Measurements from ENCODE around the gene MEIKIN.

DNA sequence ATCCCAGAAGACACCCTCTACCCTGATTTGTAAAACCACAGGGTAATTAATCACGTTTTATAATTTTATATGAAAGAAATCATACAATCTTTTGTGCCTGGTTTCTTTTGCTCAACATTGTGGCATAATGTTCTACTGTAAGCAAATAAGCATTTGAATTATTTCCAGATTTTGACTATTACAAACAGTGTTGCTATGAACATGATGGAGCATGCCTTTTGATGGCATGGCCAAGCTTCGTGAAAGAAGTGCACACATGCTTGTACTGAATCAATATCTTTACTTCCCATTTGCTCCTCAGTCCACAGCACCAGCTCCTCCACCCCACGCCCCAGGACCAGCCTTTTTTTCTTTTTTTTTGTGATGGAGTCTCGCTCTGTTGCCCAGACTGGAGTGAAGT lies 36.1 kb upstream of the MEIKIN start:
- TF ChIP-seq POLR2AphosphoS5 (IDR thresholded peaks at IDR 0.05) = no peak
- TF ChIP-seq CTCF (IDR thresholded peaks at IDR 0.05) = no peak
- no peak for TF ChIP-seq EP300 (IDR thresholded peaks at IDR 0.05)
- TF ChIP-seq POLR2A (IDR thresholded peaks at IDR 0.05) = no peak

All from sigmoid colon (tissue), 4 donors.